DND-41 (cell line): Measurements from ENCODE around the gene IL1RAP.

Experiments used
- CTCF ChIP-seq: IDR thresholded peaks from 2 replicates; pipeline ENCODE4 v1.5.1; 2012; ENCODE audit warnings: borderline replicate concordance, low read length, moderate library complexity, mild to moderate bottlenecking; ENCODE audit not compliant: poor library complexity, severe bottlenecking; ENCODE audit errors: extremely low read depth
- EZH2 ChIP-seq: IDR thresholded peaks from 3 replicates; pipeline ENCODE4 v1.6.1; 2012; ENCODE audit warnings: borderline replicate concordance, low read depth, mild to moderate bottlenecking, moderate library complexity, low read length, inconsistent platforms; ENCODE audit not compliant: severe bottlenecking

- TF ChIP-seq CTCF = no peak
- TF ChIP-seq EZH2 = no peak
Measured at GRCh38 chr3:190626951-190627620, 113.2 kb downstream of the IL1RAP start.
